Measurements from ENCODE around the gene LAPTM4A. TPM values are rescaled to one million over a fixed set of nuclear protein-coding genes. Genes with fewer than 3 reads are reported as not detected.
"Not testable (repeated sequence)": the region's sequence is repeated elsewhere in the genome, so short reads cannot be mapped to it uniquely, and the experiment has no call there.

LAPTM4A gene
- total RNA-seq = 10 to 100 TPM; 27.3 to 30.0 (median 29.7) TPM

GRCh38 chr2:20051532-20052228, at the start of gene LAPTM4A:
TSS of gene LAPTM4A (minus strand) at chr2:20051628. CDS start at chr2:20051520, 108 bp downstream.
- no peaks in the 10 kb centered on the region for H3K9me3 Mint-ChIP-seq
- DNase-seq = peak; percentile 96
- ATAC-seq = peak; percentile 97 to 98
- no peak within 1 kb of the TSS for H3K4me3 Mint-ChIP-seq
- H3K27me3 Mint-ChIP-seq (ENCODE audit: low read depth) = peaks cover 16% of the 10 kb centered on the region
- H3K36me3 Mint-ChIP-seq (ENCODE audit: insufficient read depth) = peaks cover 3% of the 10 kb centered on the region
- peaks cover 32% of the 10 kb centered on the region for H3K4me1 Mint-ChIP-seq (ENCODE audit: low read depth)

- ATAC-seq (no peak), DNase-seq (no peak)
- no peak overlapping the region for H3K4me3 Mint-ChIP-seq
- no peaks in the 10 kb centered on the region for H3K4me1 Mint-ChIP-seq (ENCODE audit: low read depth)
- no peaks in the 10 kb centered on the region for H3K36me3 Mint-ChIP-seq (ENCODE audit: insufficient read depth)
- H3K27me3 Mint-ChIP-seq (ENCODE audit: low read depth) = peaks cover 21% of the 10 kb centered on the region
- peaks cover 6% of the 10 kb centered on the region for H3K9me3 Mint-ChIP-seq
These were observed 49.3 kb upstream of the LAPTM4A start for GRCh38 chr2:20100711-20101110.

- no peak for DNase-seq
- Mint-ChIP-seq H3K9me3 (peaks cover 6% of the 10 kb centered on the region), H3K36me3 (ENCODE audit: insufficient read depth) (no peaks in the 10 kb centered on the region), H3K4me3 (no peak overlapping the region), H3K4me1 (ENCODE audit: low read depth) (no peaks in the 10 kb centered on the region), H3K27me3 (ENCODE audit: low read depth) (peaks cover 12% of the 10 kb centered on the region)
- ATAC-seq = no peak
These were observed 48.4 kb upstream of the LAPTM4A start for GRCh38 chr2:20099780-20100179.

GRCh38 chr2:20097889-20098714, 46.7 kb upstream of the LAPTM4A start:
- peak; percentile 63 for DNase-seq
- H3K27me3 Mint-ChIP-seq (ENCODE audit: low read depth) = peaks cover 11% of the 10 kb centered on the region
- no peaks in the 10 kb centered on the region for H3K36me3 Mint-ChIP-seq (ENCODE audit: insufficient read depth)
- peak; percentile 90 to 93 for ATAC-seq
- no peaks in the 10 kb centered on the region for H3K4me1 Mint-ChIP-seq (ENCODE audit: low read depth)
- H3K9me3 Mint-ChIP-seq = peaks cover 6% of the 10 kb centered on the region
- no peak overlapping the region for H3K4me3 Mint-ChIP-seq

GRCh38 chr2:20095469-20095868, 44.0 kb upstream of the LAPTM4A start:
- DNase-seq (no peak), ATAC-seq (no peak)
- H3K9me3 Mint-ChIP-seq = no peaks in the 10 kb centered on the region
- no peaks in the 10 kb centered on the region for H3K36me3 Mint-ChIP-seq (ENCODE audit: insufficient read depth)
- H3K4me1 Mint-ChIP-seq (ENCODE audit: low read depth) = no peaks in the 10 kb centered on the region
- no peak overlapping the region for H3K4me3 Mint-ChIP-seq
- H3K27me3 Mint-ChIP-seq (ENCODE audit: low read depth) = peaks cover 17% of the 10 kb centered on the region

- Mint-ChIP-seq H3K36me3 (ENCODE audit: insufficient read depth) (no peaks in the 10 kb centered on the region), H3K27me3 (ENCODE audit: low read depth) (peaks cover 20% of the 10 kb centered on the region), H3K9me3 (no peaks in the 10 kb centered on the region), H3K4me1 (ENCODE audit: low read depth) (no peaks in the 10 kb centered on the region), H3K4me3 (no peak overlapping the region)
- DNase-seq (no peak), ATAC-seq (no peak)
These were observed 43.5 kb upstream of the LAPTM4A start for GRCh38 chr2:20094955-20095354.

- Mint-ChIP-seq H3K4me3 (no peak overlapping the region), H3K27me3 (ENCODE audit: low read depth) (peaks cover 20% of the 10 kb centered on the region), H3K4me1 (ENCODE audit: low read depth) (no peaks in the 10 kb centered on the region), H3K36me3 (ENCODE audit: insufficient read depth) (no peaks in the 10 kb centered on the region), H3K9me3 (no peaks in the 10 kb centered on the region)
- no peak for DNase-seq
- no peak for ATAC-seq
These were observed 42.8 kb upstream of the LAPTM4A start for GRCh38 chr2:20094142-20094755.

GRCh38 chr2:20093263-20094141, 42.1 kb upstream of the LAPTM4A start:
- DNase-seq (no peak), ATAC-seq (no peak)
- Mint-ChIP-seq H3K36me3 (ENCODE audit: insufficient read depth) (no peaks in the 10 kb centered on the region), H3K4me3 (no peak overlapping the region), H3K4me1 (ENCODE audit: low read depth) (no peaks in the 10 kb centered on the region), H3K9me3 (no peaks in the 10 kb centered on the region), H3K27me3 (ENCODE audit: low read depth) (peaks cover 17% of the 10 kb centered on the region)

GRCh38 chr2:20092901-20093235, 41.4 kb upstream of the LAPTM4A start:
- no peaks in the 10 kb centered on the region for H3K36me3 Mint-ChIP-seq (ENCODE audit: insufficient read depth)
- ATAC-seq (no peak), DNase-seq (no peak)
- H3K4me3 Mint-ChIP-seq = no peak overlapping the region
- H3K9me3 Mint-ChIP-seq = no peaks in the 10 kb centered on the region
- no peaks in the 10 kb centered on the region for H3K4me1 Mint-ChIP-seq (ENCODE audit: low read depth)
- peaks cover 13% of the 10 kb centered on the region for H3K27me3 Mint-ChIP-seq (ENCODE audit: low read depth)

GRCh38 chr2:20092226-20092900, 40.9 kb upstream of the LAPTM4A start:
- H3K27me3 Mint-ChIP-seq (ENCODE audit: low read depth) = peaks cover 13% of the 10 kb centered on the region
- H3K4me1 Mint-ChIP-seq (ENCODE audit: low read depth) = no peaks in the 10 kb centered on the region
- ATAC-seq (no peak), DNase-seq (no peak)
- H3K4me3 Mint-ChIP-seq = no peak overlapping the region
- H3K9me3 Mint-ChIP-seq = no peaks in the 10 kb centered on the region
- no peaks in the 10 kb centered on the region for H3K36me3 Mint-ChIP-seq (ENCODE audit: insufficient read depth)

- Mint-ChIP-seq H3K36me3 (ENCODE audit: insufficient read depth) (no peaks in the 10 kb centered on the region), H3K4me3 (no peak overlapping the region), H3K9me3 (no peaks in the 10 kb centered on the region), H3K27me3 (ENCODE audit: low read depth) (peaks cover 13% of the 10 kb centered on the region), H3K4me1 (ENCODE audit: low read depth) (no peaks in the 10 kb centered on the region)
- DNase-seq (no peak), ATAC-seq (no peak)
These were observed 40.0 kb upstream of the LAPTM4A start for GRCh38 chr2:20091305-20091991.

- Mint-ChIP-seq H3K9me3 (no peaks in the 10 kb centered on the region), H3K27me3 (ENCODE audit: low read depth) (peaks cover 13% of the 10 kb centered on the region), H3K4me1 (ENCODE audit: low read depth) (no peaks in the 10 kb centered on the region), H3K36me3 (ENCODE audit: insufficient read depth) (no peaks in the 10 kb centered on the region), H3K4me3 (no peak overlapping the region)
- DNase-seq (no peak), ATAC-seq (no peak)
These were observed 38.5 kb upstream of the LAPTM4A start for GRCh38 chr2:20089715-20090464.

- not testable (repeated sequence) for H3K36me3 Mint-ChIP-seq (ENCODE audit: insufficient read depth); H3K4me3 Mint-ChIP-seq; H3K9me3 Mint-ChIP-seq; H3K4me1 Mint-ChIP-seq (ENCODE audit: low read depth); ATAC-seq; DNase-seq; H3K27me3 Mint-ChIP-seq (ENCODE audit: low read depth)
These were observed 34.5 kb upstream of the LAPTM4A start for GRCh38 chr2:20085909-20086308.

Data from activated T-cell treated with anti-CD3 and anti-CD28 coated beads, Interleukin-2, amount 50 U/mL, for 4 hours (primary cell).